GM12878 (cell line): ENCODE measurements around the gene FSD1L. TPM values are rescaled to one million over a fixed set of nuclear protein-coding genes. Genes with fewer than 3 reads are reported as not detected.

Experiments
- BCL3 ChIP-seq: IDR thresholded peaks from 2 replicates; pipeline ENCODE4 v1.6.1; 2011; ENCODE audit warnings: borderline replicate concordance, low read depth, mild to moderate bottlenecking, moderate library complexity, low read length; ENCODE audit not compliant: insufficient read depth, poor library complexity, severe bottlenecking
- CBX5 ChIP-seq: sonication (generic); IDR thresholded peaks from 2 replicates; pipeline ENCODE4 v1.6.1; 2016; ENCODE audit warnings: low read depth, moderate library complexity, mild to moderate bottlenecking, inconsistent platforms
- CEBPZ ChIP-seq: fragments of 150-350 bp; IDR thresholded peaks from 2 replicates; pipeline ENCODE4 v1.6.1; 2016; ENCODE audit warnings: low read depth, low read length
- CHD2 ChIP-seq: IDR thresholded peaks from 2 replicates; pipeline ENCODE4 v1.6.1; 2011; ENCODE audit warnings: low read depth, low read length, improper control_type of control experiment, borderline replicate concordance
- CHD4 ChIP-seq: fragments of 200-600 bp; sonication (generic); IDR thresholded peaks from 2 replicates; pipeline ENCODE4 v1.6.1; 2016; ENCODE audit warnings: mild to moderate bottlenecking
- CREM ChIP-seq: IDR thresholded peaks from 2 replicates; pipeline ENCODE4 v1.6.1; 2014; ENCODE audit warnings: antibody characterized with exemption, low read depth
- EGR1 ChIP-seq, 2 experiments: IDR thresholded peaks; 1 replicate in 1 of 2; 2 replicates in 1 of 2; pipeline ENCODE4 v1.6.1; 2011 to 2012; ENCODE audit warnings: low read depth in 2 of 2, low read length in 2 of 2, borderline replicate concordance in 1 of 2, mild to moderate bottlenecking in 1 of 2, moderate library complexity in 1 of 2
- ETV6 ChIP-seq, 2 experiments: fragments of 450-650 bp in 1 of 2; IDR thresholded peaks in 1 of 2; conservative IDR thresholded peaks in 1 of 2; 2 replicates each; pipeline ENCODE4 v1.6.1; 2014; ENCODE audit warnings: antibody characterized with exemption in 1 of 2, borderline replicate concordance in 1 of 2, low read depth in 1 of 2, mild to moderate bottlenecking in 1 of 2, moderate library complexity in 1 of 2
- HCFC1 ChIP-seq: fragments of 150-350 bp; IDR thresholded peaks from 2 replicates; pipeline ENCODE4 v1.6.1; 2014; ENCODE audit warnings: low read length
- HDAC2 ChIP-seq: fragments of 200-600 bp; sonication (generic); IDR thresholded peaks from 2 replicates; pipeline ENCODE4 v1.6.1; 2017
- KLF5 ChIP-seq: fragments of 450-650 bp; IDR thresholded peaks from 2 replicates; pipeline ENCODE4 v1.6.1; 2014; ENCODE audit warnings: mild to moderate bottlenecking; ENCODE audit not compliant: partially characterized antibody
- MTA2 ChIP-seq: fragments of 450-650 bp; IDR thresholded peaks from 2 replicates; pipeline ENCODE4 v1.6.1; 2016; ENCODE audit warnings: low read depth, mild to moderate bottlenecking, moderate library complexity
- NFIC ChIP-seq: IDR thresholded peaks from 2 replicates; pipeline ENCODE4 v1.6.1; 2012; ENCODE audit warnings: low read depth, mild to moderate bottlenecking, inconsistent platforms, low read length, moderate library complexity
- NFXL1 ChIP-seq: fragments of 450-650 bp; IDR thresholded peaks from 2 replicates; pipeline ENCODE4 v1.6.1; 2017; ENCODE audit warnings: antibody characterized with exemption, mild to moderate bottlenecking, borderline replicate concordance
- PKNOX1 ChIP-seq: fragments of 450-650 bp; IDR thresholded peaks from 2 replicates; pipeline ENCODE4 v1.6.1; 2016; ENCODE audit warnings: mild to moderate bottlenecking
- POLR2AphosphoS5 ChIP-seq: IDR thresholded peaks from 2 replicates; pipeline ENCODE4 v1.6.1; 2011; ENCODE audit warnings: mild to moderate bottlenecking, low read length, inconsistent platforms
- PRDM15 ChIP-seq: fragments of 450-650 bp; formaldehyde crosslinking; IDR thresholded peaks from 2 replicates; pipeline ENCODE4 v1.4.0; 2020; ENCODE audit warnings: mild to moderate bottlenecking, moderate library complexity
- SIN3A ChIP-seq: IDR thresholded peaks from 2 replicates; pipeline ENCODE4 v1.6.1; 2012; ENCODE audit warnings: low read depth, low read length, improper control_type of control experiment
- SMARCA5 ChIP-seq: fragments of 450-650 bp; IDR thresholded peaks from 2 replicates; pipeline ENCODE4 v1.6.1; 2017; ENCODE audit warnings: mild to moderate bottlenecking
- YBX1 ChIP-seq: fragments of 450-650 bp; IDR thresholded peaks from 2 replicates; pipeline ENCODE4 v1.6.1; 2016; ENCODE audit warnings: antibody characterized with exemption
- polyA plus RNA-seq, 11 experiments: library from polyadenylated mRNA; depleted of rRNA in 4 of 11; unstranded in 6 of 11; stranded (reverse) in 5 of 11; fragments of >200 nt; fragmentation: Nextera tagmentation in 4 of 11; fragmentation: Illumina TruSeq in 1 of 11; extraction: Ambion mirVana in 4 of 11; extraction: Trizol in 1 of 11; gene quantifications; 1 replicate in 1 of 11; 2 replicates in 10 of 11; pipeline versions ENCODE4 v1.2.1 to v1.2.3, GENCODE V29; 2011 to 2016; ENCODE audit warnings: inconsistent platforms in 2 of 11, missing spikeins in 2 of 11, low read depth in 1 of 11
- total RNA-seq, 4 experiments: library from RNA; depleted of rRNA in 3 of 4; stranded (reverse); fragments of >200 nt in 3 of 4; fragmentation: Illumina TruSeq in 1 of 4; extraction: Trizol in 1 of 4; gene quantifications; 2 replicates each; pipeline versions ENCODE4 v1.2.1 to v1.2.3, GENCODE V29; 2013 to 2021

FSD1L gene
- total and polyA plus RNA-seq, 10 of the 15 experiments (the other 5 are each of a cell fraction or from before 2014, with no cell fraction given), result 11.9 to 52.4 (median 17.0) TPM

- no peak for TF ChIP-seq CEBPZ
- no peak for TF ChIP-seq ETV6 (conservative IDR thresholded peaks at IDR 0.05 in 1 of 2, IDR thresholded peaks at IDR 0.05 in 1 of 2; ENCODE audit: borderline replicate concordance in 1 of 2, low read depth in 1 of 2)
- TF ChIP-seq CHD2, result peak; percentile 82; the same call in 1 of the 2 replicates
- TF ChIP-seq SMARCA5, result no peak
- TF ChIP-seq EGR1 (IDR thresholded peaks at IDR 0.05; ENCODE audit: borderline replicate concordance in 1 of 2, low read depth in 2 of 2, low read length in 2 of 2), result no peak; a peak in 1 of 3 replicates
- no peak for TF ChIP-seq PRDM15 (CRISPR knock-in tag)
- no peak; the same call in 1 of the 2 replicates for TF ChIP-seq SIN3A
- no peak for TF ChIP-seq CHD4
- TF ChIP-seq POLR2AphosphoS5, result peak; percentile 49; the same call in 1 of the 2 replicates
- no peak for TF ChIP-seq NFXL1
- no peak for TF ChIP-seq HCFC1
- no peak for TF ChIP-seq HDAC2
- TF ChIP-seq CBX5, result no peak
- no peak for TF ChIP-seq KLF5
- TF ChIP-seq CREM, result no peak
- no peak for TF ChIP-seq YBX1
- TF ChIP-seq PKNOX1, result no peak
- no peak for TF ChIP-seq BCL3
- no peak for TF ChIP-seq NFIC
- no peak for TF ChIP-seq MTA2
Observed at GRCh38 chr9:105447814-105448812, at the start of gene FSD1L (continued).
